Pancreas (tissue), 10 donors: ENCODE data around the gene KIAA0319L. TPM values are rescaled to one million over a fixed set of nuclear protein-coding genes. Genes with fewer than 3 reads are reported as not detected.

Source experiments
- ATAC-seq, 4 donors: fragments of 200-7000 bp; cut with Tn5 transposase; one replicate each; pipeline versions ENCODE4 v1.8.0 to v1.9.1; 2020; ENCODE audit warnings: mild to moderate bottlenecking in 4 of 4, moderate library complexity in 4 of 4
- DNase-seq, 6 donors: peaks; one replicate each; pipeline ENCODE4 v3.0.0-alpha.2; 2020
- FAIRE-seq: peaks from 2 replicates; lab custom pipeline; 2012; peaks lifted over from hg19 to GRCh38; lab: Jason Lieb, UNC
- H3K27ac ChIP-seq, 4 donors: fragments of 200-600 bp; sonication (generic); 1 replicate in 3 of 4; 2 replicates in 1 of 4; pipeline versions ENCODE4 v1.5.0 to v1.8.0; 2020
- H3K27me3 ChIP-seq, 4 donors: fragments of 200-600 bp; one replicate each; pipeline ENCODE4 v1.8.0; 2021
- H3K36me3 ChIP-seq, 3 donors: fragments of 200-600 bp; sonication (generic) in 1 of 3; one replicate each; pipeline versions ENCODE4 v1.5.0 to v1.8.0; 2020 to 2021
- H3K4me1 ChIP-seq, 3 donors: fragments of 200-600 bp; one replicate each; pipeline ENCODE4 v1.8.0; 2021
- H3K4me3 ChIP-seq, 4 donors: fragments of 200-600 bp; sonication (generic) in 2 of 4; one replicate each; pipeline versions ENCODE4 v1.5.0 to v1.8.0; 2020 to 2021
- H3K9me3 ChIP-seq, 4 donors: fragments of 200-600 bp; one replicate each; pipeline ENCODE4 v1.8.0; 2021
- WGBS, 2 donors: extraction: QIAGEN DNeasy Blood & Tissue Kit; methylation state at CpG; one replicate each; pipeline ENCODE4 v1.1.7; 2013; 5-methylcytosine and 5-hydroxymethylcytosine counted together
- intact Hi-C, 3 donors: fragments of 100-400 bp; cut with DNase I; formaldehyde crosslinking; loops; one replicate each; pipeline versions ENCODE4 v1.11.1 to v1.14.2; 2022
- polyA plus RNA-seq, 2 donors: library from polyadenylated mRNA; stranded (reverse); fragments of 200-250 nt; gene quantifications; one replicate each; pipeline ENCODE4 v1.2.3, GENCODE V29; 2013
- total RNA-seq, 6 donors: library from RNA; stranded (reverse); fragmentation: NEBNext Ultra II Directional in 4 of 6; extraction: Animal tissue kit (Norgen Biotek cat#: 25700) in 4 of 6; gene quantifications; one replicate each; pipeline versions ENCODE4 v1.2.1 to v1.2.4, GENCODE V29; 2021 to 2023
- TF ChIP-seq, protein P1 (sequence below), 4 donors: fragments of 200-600 bp; sonication (generic) in 3 of 4; IDR thresholded peaks; one replicate each; pipeline versions ENCODE4 v1.5.0 to v1.8.0; 2021; ENCODE audit warnings: antibody characterized with exemption in 4 of 4
- donor health status: healthy with polysubstance abuse.
- donor health status: DM: no; HTN: no; CAD: no; lungs with moderate emphysema.
- donor health status: DM: no; HTN: no; CAD: no.
- donor health status: control.
- donor health status: control.
- donor health status: Bipolar disorder and iron deficiency.
- donor health status: DM: yes; HTN: yes; CAD: no.
- donor health status: DM: no; HTN: no; CAD: no.
- donor health status: DM: no; HTN: no; CAD: no.
- donor health status: DM: yes; HTN: yes; CAD: no.

The KIAA0319L gene
- total and polyA plus RNA-seq, 8 donors: 22.9 to 50.8 (median 44.1) TPM

DNA sequence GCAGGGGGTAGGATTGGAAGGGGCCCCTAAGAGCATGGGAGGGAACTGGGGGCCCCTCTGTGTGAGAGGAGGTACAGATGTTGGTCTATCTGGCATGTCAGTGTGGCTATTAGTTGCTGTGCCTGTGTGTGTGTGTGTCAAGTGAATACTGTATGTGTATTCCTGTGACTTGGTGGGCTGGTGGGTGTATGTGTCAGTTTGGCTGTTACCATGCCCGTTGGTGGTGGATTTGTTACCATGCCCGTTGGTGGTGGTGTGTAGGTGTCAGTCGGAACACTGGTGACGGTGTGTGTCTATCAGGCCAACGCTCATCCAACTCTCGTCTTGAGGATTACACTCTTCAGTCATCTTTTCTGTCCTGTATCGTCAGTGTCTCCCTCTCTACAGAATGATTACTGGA is 38.5 kb upstream of the KIAA0319L start:
- ATAC-seq (no peak), DNase-seq (peak in 1 of 6 donors; percentile 3), FAIRE-seq (no peak)
- WGBS, 2 donors: 84 to 92% methylated on average over 7 of the region's 7 CpGs
- Histone ChIP-seq H3K9me3 (no peaks in the 10 kb centered on the region), H3K27me3 (no peaks in the 10 kb centered on the region), H3K4me3 (no peak overlapping the region), H3K36me3 (no peaks in the 10 kb centered on the region), H3K4me1 (no peaks in the 10 kb centered on the region), H3K27ac (no peak overlapping the region)
- intact Hi-C loops: no loop called here
- TF ChIP-seq, protein P1, sequence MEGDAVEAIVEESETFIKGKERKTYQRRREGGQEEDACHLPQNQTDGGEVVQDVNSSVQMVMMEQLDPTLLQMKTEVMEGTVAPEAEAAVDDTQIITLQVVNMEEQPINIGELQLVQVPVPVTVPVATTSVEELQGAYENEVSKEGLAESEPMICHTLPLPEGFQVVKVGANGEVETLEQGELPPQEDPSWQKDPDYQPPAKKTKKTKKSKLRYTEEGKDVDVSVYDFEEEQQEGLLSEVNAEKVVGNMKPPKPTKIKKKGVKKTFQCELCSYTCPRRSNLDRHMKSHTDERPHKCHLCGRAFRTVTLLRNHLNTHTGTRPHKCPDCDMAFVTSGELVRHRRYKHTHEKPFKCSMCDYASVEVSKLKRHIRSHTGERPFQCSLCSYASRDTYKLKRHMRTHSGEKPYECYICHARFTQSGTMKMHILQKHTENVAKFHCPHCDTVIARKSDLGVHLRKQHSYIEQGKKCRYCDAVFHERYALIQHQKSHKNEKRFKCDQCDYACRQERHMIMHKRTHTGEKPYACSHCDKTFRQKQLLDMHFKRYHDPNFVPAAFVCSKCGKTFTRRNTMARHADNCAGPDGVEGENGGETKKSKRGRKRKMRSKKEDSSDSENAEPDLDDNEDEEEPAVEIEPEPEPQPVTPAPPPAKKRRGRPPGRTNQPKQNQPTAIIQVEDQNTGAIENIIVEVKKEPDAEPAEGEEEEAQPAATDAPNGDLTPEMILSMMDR (IDR thresholded peaks at IDR 0.05): no peak

DNA sequence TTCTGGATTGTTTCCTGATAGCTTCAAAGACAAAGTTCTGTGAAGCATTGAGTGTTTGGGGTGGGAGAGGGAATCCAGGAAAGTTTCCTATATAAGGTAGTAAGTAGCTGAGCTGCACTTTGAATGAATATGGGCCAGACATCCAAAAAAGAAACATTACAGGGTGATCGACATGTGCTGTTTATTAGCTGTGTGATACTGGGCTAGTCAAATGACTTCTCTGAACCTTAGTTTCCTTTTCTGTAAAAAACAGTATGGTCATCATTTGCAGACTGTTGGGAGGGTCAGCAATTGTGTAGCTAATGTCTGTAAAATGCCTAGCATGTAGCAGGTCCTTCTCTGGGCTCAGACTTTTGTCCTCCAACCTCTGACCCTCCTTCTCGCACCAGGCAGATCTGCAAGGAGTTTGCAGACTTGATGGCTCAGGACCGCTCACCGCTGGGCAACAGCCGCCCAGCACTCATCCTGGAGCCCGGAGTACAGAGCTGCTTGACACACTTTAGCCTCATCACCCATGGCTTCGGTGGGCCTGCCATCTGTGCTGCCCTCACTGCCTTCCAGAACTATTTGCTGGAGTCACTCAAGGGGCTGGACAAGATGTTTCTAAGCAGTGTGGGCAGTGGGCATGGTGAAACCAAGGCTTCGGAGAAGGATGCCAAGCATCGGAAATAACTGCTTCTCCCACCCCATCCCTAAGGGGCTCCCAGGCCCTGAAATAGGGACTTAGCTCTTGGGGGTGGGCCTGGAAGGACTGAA is 37.0 kb upstream of the KIAA0319L start:
- no peaks in the 10 kb centered on the region for H3K36me3 ChIP-seq
- intact Hi-C loops: no loop called here
- H3K27ac ChIP-seq: no peak overlapping the region
- 92 to 95% methylated on average over 9 of the region's 9 CpGs for WGBS, 2 donors
- H3K4me3 ChIP-seq: no peak overlapping the region
- H3K9me3 ChIP-seq: no peaks in the 10 kb centered on the region
- H3K4me1 ChIP-seq: no peaks in the 10 kb centered on the region
- ATAC-seq (no peak), DNase-seq (no peak), FAIRE-seq (no peak)
- no peaks in the 10 kb centered on the region for H3K27me3 ChIP-seq
- TF ChIP-seq, protein P1 (IDR thresholded peaks at IDR 0.05): no peak

DNA sequence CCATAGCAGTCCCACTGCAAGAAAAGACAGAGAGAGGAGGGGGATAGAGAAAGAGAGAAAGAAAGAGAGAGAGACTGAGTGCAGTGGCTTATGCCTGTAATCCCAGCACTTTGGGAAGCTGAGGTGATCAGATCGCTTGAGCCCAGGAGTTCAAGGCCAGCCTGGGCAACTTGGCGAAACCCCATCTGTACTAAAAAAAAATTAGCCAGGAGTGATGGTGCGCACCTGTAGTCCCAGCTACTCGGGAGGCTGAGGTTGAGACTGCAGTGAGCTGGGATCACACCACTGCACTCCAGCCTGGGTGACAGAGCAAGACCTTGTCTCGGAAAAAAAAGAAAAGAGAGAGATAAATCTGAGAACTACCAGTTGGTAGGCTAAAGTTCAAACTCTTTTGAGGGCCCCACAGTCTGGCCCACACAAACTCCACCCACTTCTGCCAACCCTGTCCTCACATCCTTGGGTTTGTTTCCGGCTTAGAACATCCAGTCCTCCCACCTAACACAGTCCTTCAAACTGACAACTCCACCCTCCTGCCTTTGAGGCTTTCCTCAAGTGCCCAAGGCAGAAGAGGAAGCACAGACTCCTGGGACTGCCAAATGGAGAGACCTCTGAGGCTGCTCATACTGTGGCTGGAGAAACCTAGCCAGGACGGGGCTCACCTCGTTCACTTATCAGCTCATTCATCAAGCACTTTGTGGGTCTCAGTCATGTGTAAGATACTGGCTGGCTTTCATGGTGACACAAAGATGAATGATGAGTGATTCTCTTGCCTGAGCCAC is 36.0 kb upstream of the KIAA0319L start:
- Histone ChIP-seq H3K36me3 (no peaks in the 10 kb centered on the region), H3K9me3 (no peaks in the 10 kb centered on the region), H3K27me3 (no peaks in the 10 kb centered on the region), H3K27ac (no peak overlapping the region), H3K4me3 (no peak overlapping the region), H3K4me1 (no peaks in the 10 kb centered on the region)
- DNase-seq: no peak
- no peak for FAIRE-seq
- TF ChIP-seq, protein P1 (IDR thresholded peaks at IDR 0.05): no peak
- WGBS, 2 donors: 53 to 60% methylated on average over 8 of the region's 8 CpGs
- intact Hi-C loops: no loop called here
- no peak for ATAC-seq

DNA sequence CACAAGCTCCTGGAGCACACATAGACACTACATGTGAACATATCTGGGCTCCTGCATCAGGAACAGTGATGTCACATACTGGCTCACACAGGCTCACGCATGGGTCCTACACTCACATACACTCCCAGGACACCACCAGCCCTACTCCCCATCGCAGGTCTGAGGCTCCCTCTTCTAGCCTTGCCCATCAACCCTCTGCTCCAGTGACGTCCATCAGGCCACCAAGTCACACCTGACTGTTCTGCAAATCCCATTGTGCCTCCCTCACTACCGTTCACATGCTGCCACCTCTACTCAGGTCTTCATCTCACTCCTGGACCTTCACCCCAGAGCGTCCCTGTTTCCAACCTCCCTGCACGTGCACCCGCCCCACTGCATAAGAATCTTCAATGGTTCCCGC is 34.0 kb upstream of the KIAA0319L start:
- 90 to 94% methylated on average over 8 of the region's 8 CpGs for WGBS, 2 donors
- no peak for ATAC-seq
- no peaks in the 10 kb centered on the region for H3K27me3 ChIP-seq
- no peaks in the 10 kb centered on the region for H3K9me3 ChIP-seq
- FAIRE-seq: no peak
- TF ChIP-seq, protein P1 (IDR thresholded peaks at IDR 0.05): no peak
- no peak overlapping the region for H3K4me3 ChIP-seq
- H3K27ac ChIP-seq: no peak overlapping the region
- no peaks in the 10 kb centered on the region for H3K4me1 ChIP-seq
- intact Hi-C loops: no loop called here
- no peak for DNase-seq
- H3K36me3 ChIP-seq: no peaks in the 10 kb centered on the region
